Testis (tissue), 3 donors: ENCODE measurements around the gene TLE4. TPM values are rescaled to one million over a fixed set of nuclear protein-coding genes. Genes with fewer than 3 reads are reported as not detected.

Experiments used
- DNase-seq: peaks from one replicate; pipeline ENCODE4 v3.0.0-alpha.2; 2019
- H3K27ac ChIP-seq, 2 donors: fragments of 200-600 bp; sonication (generic); one replicate each; pipeline ENCODE4 v1.5.1; 2019
- H3K27me3 ChIP-seq: fragments of 200-600 bp; sonication (generic); one replicate; pipeline ENCODE4 v1.5.1; 2019
- H3K36me3 ChIP-seq: fragments of 200-600 bp; sonication (generic); one replicate; pipeline ENCODE4 v1.5.1; 2017; ENCODE audit warnings: low read depth; ENCODE audit errors: missing control alignments
- H3K4me1 ChIP-seq: fragments of 200-600 bp; sonication (generic); one replicate; pipeline ENCODE4 v1.5.1; 2019
- H3K4me3 ChIP-seq, 2 donors: fragments of 200-600 bp; sonication (generic); one replicate each; pipeline ENCODE4 v1.5.1; 2017 to 2019
- H3K9me3 ChIP-seq: fragments of 200-600 bp; sonication (generic); one replicate; pipeline ENCODE4 v1.5.1; 2017
- POLR2A ChIP-seq: fragments of 450-650 bp; IDR thresholded peaks from one replicate; pipeline ENCODE4 v1.6.1; 2017; ENCODE audit warnings: antibody characterized with exemption, mild to moderate bottlenecking, moderate library complexity
- WGBS, 2 donors: methylation state at CpG; one replicate each; pipeline ENCODE4 v1.1.5; 2018; 5-methylcytosine and 5-hydroxymethylcytosine counted together
- intact Hi-C: fragments of 100-400 bp; cut with DNase I; formaldehyde crosslinking; loops from one replicate; pipeline ENCODE4 v1.15.1; 2023; ENCODE audit warnings: low total_unique reads
- polyA plus RNA-seq: library from polyadenylated mRNA; stranded (reverse); fragments of 350-450 nt; fragmentation: Illumina TruSeq; extraction: RNeasy Lipid Tissue Mini Kit (QIAGEN cat#74804); gene quantifications from one replicate; pipeline ENCODE4 v1.2.3, GENCODE V29; 2014; ENCODE audit warnings: low read depth, low replicate concordance; ENCODE audit not compliant: insufficient read depth
- total RNA-seq, 2 donors: library from RNA; depleted of rRNA; stranded (reverse); fragments of >200 nt; gene quantifications; one replicate each; pipeline ENCODE4 v1.2.3, GENCODE V29; 2016
- TF ChIP-seq, protein P1 (sequence below), 3 experiments: fragments of 450-650 bp in 2 of 3; fragments of 200-600 bp in 1 of 3; sonication (generic) in 1 of 3; IDR thresholded peaks; one replicate each; pipeline ENCODE4 v1.5.1; 2016 to 2019; ENCODE audit warnings: antibody characterized with exemption in 3 of 3, mild to moderate bottlenecking in 2 of 3, moderate library complexity in 1 of 3

Gene TLE4
- total and polyA plus RNA-seq, 3 donors from 2014 or later, result 223 to 311 (median 292) TPM

DNA sequence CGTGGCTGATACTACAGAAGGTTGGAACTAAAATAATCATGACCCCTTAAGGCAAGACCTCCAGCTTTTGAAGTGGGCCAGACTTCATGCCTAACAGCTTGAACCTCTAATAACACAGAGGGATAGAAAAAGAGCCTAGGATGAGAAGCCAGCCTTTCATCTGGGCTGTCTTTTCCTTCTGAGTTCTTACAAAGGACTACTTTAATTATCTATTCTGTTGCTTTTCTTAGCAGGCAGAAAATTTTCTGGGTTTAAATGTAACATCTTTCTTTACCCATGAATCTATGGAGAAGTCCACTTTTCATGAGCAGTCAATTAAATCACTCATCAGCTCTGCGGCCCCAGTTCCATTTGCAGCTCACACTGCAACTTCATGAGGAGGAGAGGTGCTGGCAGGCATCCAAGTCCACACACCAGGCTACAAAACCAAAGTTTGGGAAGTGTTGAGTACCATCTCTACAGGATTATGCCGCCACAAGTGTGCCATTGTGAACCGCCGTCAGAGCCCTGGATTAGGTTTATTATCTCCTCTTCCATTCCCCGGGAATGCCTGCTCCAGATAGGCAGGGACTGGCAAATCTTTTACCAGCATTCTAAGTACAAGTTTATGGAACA, 192.0 kb downstream of the TLE4 start:
- no peak overlapping the region for H3K27ac ChIP-seq
- 85 to 87% methylated on average over 6 of the region's 6 CpGs for WGBS, 2 donors

DNA sequence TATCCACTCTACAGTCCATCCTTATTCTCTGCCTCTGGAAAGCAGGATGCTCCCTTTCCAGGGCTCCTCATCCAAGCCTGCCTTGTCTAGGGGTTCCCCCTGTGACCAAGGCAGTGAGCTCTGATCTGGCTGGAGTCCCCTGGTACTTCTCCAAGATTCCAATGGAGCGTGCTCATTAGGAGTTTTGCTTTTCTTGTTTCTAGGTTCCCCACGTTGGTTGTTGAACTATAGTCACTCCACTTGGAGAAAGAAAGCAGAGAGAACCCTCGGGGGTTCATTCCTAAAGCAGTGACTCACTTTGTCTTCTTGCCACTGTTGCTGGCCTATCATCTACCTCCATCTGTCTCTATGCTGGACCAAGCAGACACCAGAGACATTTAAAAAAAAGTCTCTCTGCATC, 192.6 kb downstream of the TLE4 start:
- no peaks in the 10 kb centered on the region for H3K36me3 ChIP-seq

More for the DNA sequence above, 192.0 kb downstream of the TLE4 start:
- intact Hi-C loops, result no loop called here
- Histone ChIP-seq H3K9me3 (no peaks in the 10 kb centered on the region), H3K36me3 (no peaks in the 10 kb centered on the region), H3K4me3 (no peak overlapping the region), H3K4me1 (no peaks in the 10 kb centered on the region), H3K27me3 (no peaks in the 10 kb centered on the region)
- TF ChIP-seq POLR2A, result no peak
- TF ChIP-seq, protein P1, sequence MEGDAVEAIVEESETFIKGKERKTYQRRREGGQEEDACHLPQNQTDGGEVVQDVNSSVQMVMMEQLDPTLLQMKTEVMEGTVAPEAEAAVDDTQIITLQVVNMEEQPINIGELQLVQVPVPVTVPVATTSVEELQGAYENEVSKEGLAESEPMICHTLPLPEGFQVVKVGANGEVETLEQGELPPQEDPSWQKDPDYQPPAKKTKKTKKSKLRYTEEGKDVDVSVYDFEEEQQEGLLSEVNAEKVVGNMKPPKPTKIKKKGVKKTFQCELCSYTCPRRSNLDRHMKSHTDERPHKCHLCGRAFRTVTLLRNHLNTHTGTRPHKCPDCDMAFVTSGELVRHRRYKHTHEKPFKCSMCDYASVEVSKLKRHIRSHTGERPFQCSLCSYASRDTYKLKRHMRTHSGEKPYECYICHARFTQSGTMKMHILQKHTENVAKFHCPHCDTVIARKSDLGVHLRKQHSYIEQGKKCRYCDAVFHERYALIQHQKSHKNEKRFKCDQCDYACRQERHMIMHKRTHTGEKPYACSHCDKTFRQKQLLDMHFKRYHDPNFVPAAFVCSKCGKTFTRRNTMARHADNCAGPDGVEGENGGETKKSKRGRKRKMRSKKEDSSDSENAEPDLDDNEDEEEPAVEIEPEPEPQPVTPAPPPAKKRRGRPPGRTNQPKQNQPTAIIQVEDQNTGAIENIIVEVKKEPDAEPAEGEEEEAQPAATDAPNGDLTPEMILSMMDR (IDR thresholded peaks at IDR 0.05), result no peak
- peak; percentile 27 for DNase-seq

DNA sequence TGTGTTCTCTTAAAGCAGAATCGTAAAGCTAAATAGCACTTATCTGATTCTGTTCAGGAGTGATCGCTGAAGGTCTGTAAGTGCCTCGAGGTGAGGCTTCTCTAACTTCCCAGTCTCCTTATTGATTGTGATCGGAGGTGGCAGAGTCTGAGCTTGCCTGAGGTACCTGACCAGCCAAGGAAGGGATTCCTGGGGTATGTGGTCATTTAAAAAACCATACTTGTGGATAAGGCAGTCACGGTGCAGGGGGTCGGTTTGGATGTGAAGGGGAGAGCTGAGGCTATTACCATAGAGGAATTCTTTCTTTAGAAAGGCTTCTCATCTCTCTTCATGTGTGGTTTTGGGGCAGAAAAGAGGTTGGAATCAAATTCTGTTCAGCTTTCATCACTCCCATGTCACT, 193.7 kb downstream of the TLE4 start:
- Histone ChIP-seq H3K36me3 (no peaks in the 10 kb centered on the region), H3K27me3 (no peaks in the 10 kb centered on the region), H3K4me1 (no peaks in the 10 kb centered on the region), H3K9me3 (no peaks in the 10 kb centered on the region), H3K4me3 (no peak overlapping the region), H3K27ac (no peak overlapping the region)
- intact Hi-C loops, result no loop called here
- WGBS, 2 donors, result 90 to 91% methylated on average over 6 of the region's 6 CpGs
- TF ChIP-seq POLR2A, result no peak
- TF ChIP-seq, protein P1 (IDR thresholded peaks at IDR 0.05), result no peak
- no peak for DNase-seq

More for the DNA sequence above, 192.6 kb downstream of the TLE4 start:
- no peaks in the 10 kb centered on the region for H3K4me1 ChIP-seq
- WGBS, 2 donors, result 51 to 53% methylated on average over 3 of the region's 3 CpGs
- intact Hi-C loops, result no loop called here
- H3K27ac ChIP-seq, result no peak overlapping the region
- DNase-seq, result peak; percentile 59
- no peaks in the 10 kb centered on the region for H3K27me3 ChIP-seq
- H3K4me3 ChIP-seq, result no peak overlapping the region
- TF ChIP-seq, protein P1 (IDR thresholded peaks at IDR 0.05), result no peak
- TF ChIP-seq POLR2A, result no peak
- no peaks in the 10 kb centered on the region for H3K9me3 ChIP-seq

DNA sequence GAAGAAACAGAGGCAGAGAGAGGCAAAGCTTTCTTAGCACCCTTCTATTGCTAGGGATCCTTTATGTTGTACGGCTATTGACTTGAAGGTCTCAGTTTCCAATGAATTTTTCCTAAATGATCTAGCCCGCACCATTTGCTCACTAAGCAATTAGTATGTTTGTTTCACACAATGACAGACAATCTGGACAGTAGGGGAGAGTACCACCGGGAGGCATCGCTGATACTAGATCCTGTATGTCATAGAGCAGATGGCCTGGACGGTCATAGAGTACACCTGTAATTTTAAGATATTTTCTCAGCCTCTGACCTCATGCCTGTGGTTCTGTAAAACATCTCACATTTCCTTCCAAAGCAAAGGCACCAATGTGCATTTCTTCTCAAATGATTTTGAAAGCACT, 194.3 kb downstream of the TLE4 start:
- no peaks in the 10 kb centered on the region for H3K9me3 ChIP-seq
- no peak for DNase-seq
- WGBS, 2 donors, result 98 to 99% methylated on average over 5 of the region's 5 CpGs
- no peak overlapping the region for H3K27ac ChIP-seq
- no peak overlapping the region for H3K4me3 ChIP-seq
- no peaks in the 10 kb centered on the region for H3K27me3 ChIP-seq
- H3K36me3 ChIP-seq, result no peaks in the 10 kb centered on the region
- TF ChIP-seq POLR2A, result no peak
- TF ChIP-seq, protein P1 (IDR thresholded peaks at IDR 0.05), result no peak
- intact Hi-C loops, result no loop called here
- no peaks in the 10 kb centered on the region for H3K4me1 ChIP-seq

DNA sequence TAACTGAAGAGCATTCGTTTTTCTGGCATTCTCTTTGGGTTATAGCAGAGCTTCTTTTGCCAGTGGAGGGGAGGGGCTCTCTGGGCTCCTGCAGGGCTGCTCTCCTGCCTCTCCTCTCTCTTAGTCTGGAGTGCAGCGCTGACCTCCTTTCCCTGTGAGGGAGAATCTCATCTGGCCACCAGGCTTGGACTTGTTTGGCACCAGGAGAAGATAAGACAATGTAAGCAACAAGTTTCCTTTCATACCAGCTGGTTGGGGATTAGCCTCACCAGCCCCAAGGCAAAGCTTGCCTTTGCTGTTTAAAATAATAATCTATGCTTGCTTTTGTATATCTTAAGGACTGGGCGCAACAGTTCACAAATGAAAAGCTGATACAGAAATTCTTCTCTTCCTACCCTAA, 196.4 kb downstream of the TLE4 start:
- no peak overlapping the region for H3K4me3 ChIP-seq
- intact Hi-C loops, result no loop called here
- no peaks in the 10 kb centered on the region for H3K36me3 ChIP-seq
- WGBS, 2 donors, result 35 to 60% methylated on average over 3 of the region's 3 CpGs
- no peaks in the 10 kb centered on the region for H3K27me3 ChIP-seq
- no peak for TF ChIP-seq POLR2A
- TF ChIP-seq, protein P1 (IDR thresholded peaks at IDR 0.05), result no peak
- H3K27ac ChIP-seq, result no peak overlapping the region
- DNase-seq, result no peak
- H3K4me1 ChIP-seq, result no peaks in the 10 kb centered on the region
- H3K9me3 ChIP-seq, result no peaks in the 10 kb centered on the region
